H1 (cell line): ENCODE data around the gene ST6GALNAC2. TPM values are rescaled to one million over a fixed set of nuclear protein-coding genes. Genes with fewer than 3 reads are reported as not detected.

Experiments used
- CTCF ChIA-PET: fragments of 300-600 bp; sonication (Branson Sonifier 250); formaldehyde crosslinking; loops from one replicate; lab custom pipeline; 2021; ENCODE audit not compliant: partially characterized antibody; lab: Charles Lee
- POLR2A ChIA-PET: fragments of 300-600 bp; sonication (Branson Sonifier 250); formaldehyde crosslinking; loops from one replicate; lab custom pipeline; 2021; ENCODE audit warnings: inconsistent platforms; ENCODE audit not compliant: partially characterized antibody; lab: Charles Lee
- DNase-seq, 2 experiments: peaks; one replicate each; pipeline versions ENCODE4 v3.0.0 to v3.0.0-alpha.2; 2010 to 2022; ENCODE audit warnings: low spot score in 2 of 2, low read depth in 1 of 2, mixed read lengths in 1 of 2
- FAIRE-seq: peaks from 2 replicates; lab custom pipeline; 2011; peaks lifted over from hg19 to GRCh38; lab: Jason Lieb, UNC
- H2AFZ ChIP-seq: 2 replicates; pipeline ENCODE4 v1.8.1; 2012; ENCODE audit warnings: low read length, inconsistent platforms
- H2AK5ac ChIP-seq: 2 replicates; pipeline ENCODE4 v1.6.1; 2013; ENCODE audit warnings: low read depth, low read length
- H2BK120ac ChIP-seq: replicated peaks from 2 replicates; pipeline ENCODE3; 2013; ENCODE audit warnings: low read depth, low read length, inconsistent platforms
- H2BK12ac ChIP-seq: 2 replicates; pipeline ENCODE4 v1.6.1; 2013; ENCODE audit warnings: low read depth, low read length
- H2BK15ac ChIP-seq: 2 replicates; pipeline ENCODE4 v1.6.1; 2013; ENCODE audit warnings: low read length
- H2BK20ac ChIP-seq: 2 replicates; pipeline ENCODE4 v1.6.1; 2013; ENCODE audit warnings: low read length
- H2BK5ac ChIP-seq: 2 replicates; pipeline ENCODE4 v1.6.1; 2013; ENCODE audit warnings: low read depth, low read length
- H3K14ac ChIP-seq: 2 replicates; pipeline ENCODE4 v1.6.1; 2013; ENCODE audit warnings: inconsistent platforms; ENCODE audit not compliant: insufficient read length
- H3K18ac ChIP-seq: 2 replicates; pipeline ENCODE4 v1.6.1; 2013; ENCODE audit warnings: low read length; ENCODE audit errors: extremely low read depth
- H3K23ac ChIP-seq: 2 replicates; pipeline ENCODE4 v1.6.1; 2013; ENCODE audit warnings: inconsistent platforms; ENCODE audit not compliant: insufficient read length
- H3K23me2 ChIP-seq: 2 replicates; pipeline ENCODE4 v1.6.1; 2013; ENCODE audit warnings: low read depth, low read length
- H3K27ac ChIP-seq: 2 replicates; pipeline ENCODE4 v1.6.1; 2011; ENCODE audit warnings: low read depth, low read length, inconsistent platforms
- H3K27me3 ChIP-seq, 4 experiments: replicated peaks in 1 of 4; 1 replicate in 1 of 4; 2 replicates in 3 of 4; pipeline versions ENCODE4 v1.6.1 to v1.8.1; 2011 to 2013; ENCODE audit warnings: low read length in 3 of 4, mild to moderate bottlenecking in 3 of 4, inconsistent platforms in 2 of 4, mixed read lengths in 2 of 4, moderate library complexity in 1 of 4; ENCODE audit not compliant: control insufficient read depth in 3 of 4, insufficient read depth in 3 of 4; ENCODE audit errors: extremely low read depth in 1 of 4
- H3K36me3 ChIP-seq, 4 experiments: 2 replicates each; pipeline versions ENCODE4 v1.6.1 to v1.8.1; 2011 to 2013; ENCODE audit warnings: mild to moderate bottlenecking in 4 of 4, low read length in 3 of 4, moderate library complexity in 2 of 4, control low read depth in 1 of 4, inconsistent platforms in 1 of 4; ENCODE audit not compliant: insufficient read depth in 4 of 4, control insufficient read depth in 2 of 4
- H3K4ac ChIP-seq: replicated peaks from 2 replicates; pipeline ENCODE3; 2013; ENCODE audit warnings: low read length, low read depth, mixed read lengths, inconsistent platforms; ENCODE audit not compliant: insufficient read length
- H3K4me1 ChIP-seq, 4 experiments: replicated peaks in 1 of 4; 1 replicate in 1 of 4; 2 replicates in 3 of 4; pipeline versions ENCODE4 v1.6.1 to v1.8.1; 2011 to 2013; ENCODE audit warnings: low read length in 3 of 4, inconsistent platforms in 2 of 4, mixed read lengths in 1 of 4; ENCODE audit not compliant: insufficient read depth in 4 of 4, control insufficient read depth in 3 of 4
- H3K4me2 ChIP-seq, 2 experiments: 2 replicates each; pipeline versions ENCODE4 v1.6.1 to v1.8.1; 2011 to 2013; ENCODE audit warnings: low read depth in 2 of 2, low read length in 2 of 2, control low read depth in 1 of 2, inconsistent platforms in 1 of 2, mild to moderate bottlenecking in 1 of 2; ENCODE audit not compliant: insufficient read depth in 1 of 2
- H3K4me3 ChIP-seq, 4 experiments: fragments of 200-600, 300-600 bp in 1 of 4; sonication (generic), shearing (Covaris generic), sonication (Bioruptor Twin) in 1 of 4; 2 replicates each; pipeline versions ENCODE4 v1.5.1 to v1.8.1; 2011 to 2016; ENCODE audit warnings: low read length in 4 of 4, low read depth in 3 of 4, control low read depth in 2 of 4, inconsistent platforms in 2 of 4, mild to moderate bottlenecking in 2 of 4, mixed read lengths in 1 of 4, moderate library complexity in 1 of 4; ENCODE audit not compliant: insufficient read depth in 2 of 4; ENCODE audit errors: extremely low read depth in 1 of 4
- H3K56ac ChIP-seq: replicated peaks from 2 replicates; pipeline ENCODE3; 2013; ENCODE audit warnings: low read depth, mild to moderate bottlenecking, mixed read lengths, low read length, inconsistent platforms; ENCODE audit not compliant: insufficient read length
- H3K79me1 ChIP-seq: 2 replicates; pipeline ENCODE4 v1.6.1; 2013; ENCODE audit warnings: low read depth, low read length, control low read depth
- H3K79me2 ChIP-seq, 2 experiments: 2 replicates each; pipeline versions ENCODE4 v1.6.1 to v1.8.1; 2012 to 2013; ENCODE audit warnings: low read length in 2 of 2, mild to moderate bottlenecking in 2 of 2, inconsistent platforms in 1 of 2; ENCODE audit not compliant: insufficient read depth in 2 of 2, control insufficient read depth in 1 of 2
- H3K9ac ChIP-seq, 4 experiments: replicated peaks in 1 of 4; 1 replicate in 1 of 4; 2 replicates in 3 of 4; pipeline versions ENCODE4 v1.6.1 to v1.8.1; 2011 to 2013; ENCODE audit warnings: low read depth in 3 of 4, low read length in 3 of 4, control low read depth in 2 of 4, mild to moderate bottlenecking in 2 of 4, moderate library complexity in 2 of 4, inconsistent platforms in 1 of 4; ENCODE audit errors: extremely low read depth in 1 of 4
- H3K9me3 ChIP-seq, 2 experiments: 2 replicates each; pipeline versions ENCODE4 v1.6.1 to v1.8.1; 2012 to 2013; ENCODE audit warnings: mild to moderate bottlenecking in 2 of 2, moderate library complexity in 2 of 2, control low read depth in 1 of 2, inconsistent platforms in 1 of 2, low read depth in 1 of 2, low read length in 1 of 2, mixed read lengths in 1 of 2; ENCODE audit not compliant: insufficient read depth in 2 of 2
- H4K20me1 ChIP-seq, 2 experiments: replicated peaks in 1 of 2; 2 replicates each; pipeline versions ENCODE3 to v1.8.1; 2011 to 2013; ENCODE audit warnings: inconsistent platforms in 2 of 2, low read length in 2 of 2, mild to moderate bottlenecking in 1 of 2; ENCODE audit not compliant: insufficient read depth in 2 of 2, control insufficient read depth in 1 of 2
- H4K5ac ChIP-seq: 2 replicates; pipeline ENCODE4 v1.6.1; 2013; ENCODE audit warnings: low read length, low read depth, mixed read lengths, inconsistent platforms; ENCODE audit not compliant: insufficient read length
- H4K8ac ChIP-seq: 2 replicates; pipeline ENCODE4 v1.8.0; 2013; ENCODE audit warnings: mild to moderate bottlenecking, moderate library complexity, low read length, inconsistent platforms; ENCODE audit not compliant: insufficient read depth; ENCODE audit errors: extremely low read depth
- H4K91ac ChIP-seq: replicated peaks from 2 replicates; pipeline ENCODE3; 2013; ENCODE audit warnings: low read length, mixed read lengths, inconsistent platforms; ENCODE audit not compliant: insufficient read length
- WGBS, 2 experiments: shearing (Covaris generic) in 1 of 2; methylation state at CpG; one replicate each; pipeline versions ENCODE4 v1.1.6 to v1.1.7; 2013 to 2015; ENCODE audit warnings: low lambda C conversion rate in 2 of 2, mixed read lengths in 2 of 2, inconsistent platforms in 1 of 2, low coverage in 1 of 2, missing lambda C conversion rate in 1 of 2; ENCODE audit not compliant: insufficient replicate concordance in 2 of 2, insufficient coverage in 1 of 2, insufficient read length in 1 of 2; ENCODE audit errors: extremely low coverage in 1 of 2, missing lambda C conversion rate in 1 of 2; 5-methylcytosine and 5-hydroxymethylcytosine counted together
- polyA plus RNA-seq, 7 experiments: library from polyadenylated mRNA; depleted of rRNA in 3 of 7; stranded (reverse) in 5 of 7; unstranded in 2 of 7; fragments of >200 nt in 5 of 7; fragments of 200-250 nt in 2 of 7; gene quantifications; 1 replicate in 5 of 7; 2 replicates in 1 of 7; 4 replicates in 1 of 7; pipeline versions ENCODE4 v1.2.1 to v1.2.3, GENCODE V29; 2011 to 2013; ENCODE audit warnings: missing spikeins in 2 of 7, mixed read lengths in 2 of 7
- total RNA-seq: library from RNA; stranded (reverse); fragmentation: NEBNext Ultra II Directional; extraction: Animal tissue kit (Norgen Biotek cat#: 25700); gene quantifications from 2 replicates; pipeline ENCODE4 v1.2.1, GENCODE V29; 2021

The ST6GALNAC2 gene
- total and polyA plus RNA-seq, 2 of the 8 experiments (the other 6 are each of a cell fraction or from before 2014, with no cell fraction given) = 0.09 TPM; not detected in 1

DNA sequence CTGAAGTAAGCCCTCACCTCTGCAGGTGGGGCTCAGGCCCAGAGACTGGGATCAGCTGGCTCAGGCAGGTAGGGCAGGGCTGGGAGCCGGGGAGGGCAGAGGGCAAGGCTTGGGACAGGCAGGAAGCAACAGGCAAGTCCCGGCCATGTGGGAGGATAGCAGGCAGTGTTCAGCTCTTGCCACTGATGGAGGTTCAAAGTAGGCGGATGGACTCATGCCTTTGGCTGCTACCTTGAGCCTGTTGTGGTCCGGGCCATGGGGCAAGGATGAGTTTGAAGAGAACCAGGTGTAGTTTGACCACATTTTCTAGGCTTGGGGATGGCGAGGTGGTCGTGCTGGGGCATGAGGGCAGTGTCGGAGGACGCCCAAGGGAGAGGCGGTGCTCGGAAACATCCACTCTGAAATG is 43.1 kb downstream of the ST6GALNAC2 start:
- H4K91ac ChIP-seq = no peak overlapping the region
- no peak for FAIRE-seq

More for the DNA sequence above, 43.1 kb downstream of the ST6GALNAC2 start:
- Histone ChIP-seq H3K36me3 (no peaks in the 10 kb centered on the region), H4K8ac (no peak overlapping the region), H3K23ac (no peak overlapping the region), H3K79me2 (no peaks in the 10 kb centered on the region; a peak in 1 of 4 replicates), H3K23me2 (peaks cover 9% of the 10 kb centered on the region), H3K27me3 (peaks cover 5 to 24% (median 23%) of the 10 kb centered on the region in 4 experiments), H3K4ac (no peak overlapping the region), H3K9ac (no peak overlapping the region), H2BK20ac (no peak overlapping the region), H3K56ac (no peak overlapping the region), H3K18ac (no peak overlapping the region), H3K4me2 (no peak overlapping the region), H2AFZ (no peak overlapping the region), H2BK15ac (no peak overlapping the region), H2BK5ac (0 out of 2 replicates have a peak overlapping the region, but pooled peaks have one; percentile 45), H3K27ac (no peak overlapping the region), H4K20me1 (peaks cover 0 to 2% of the 10 kb centered on the region in 2 experiments), H2BK120ac (no peak overlapping the region), H2AK5ac (no peak overlapping the region), H3K4me3 (no peak overlapping the region), H4K5ac (no peak overlapping the region), H3K9me3 (no peaks in the 10 kb centered on the region), H3K4me1 (peaks cover 0 to 39% (median 19%) of the 10 kb centered on the region in 4 experiments; a peak in 6 of 7 replicates), H2BK12ac (peak overlapping the region; percentile 6; the same call in 1 of the 2 replicates), H3K14ac (no peak overlapping the region), H3K79me1 (no peaks in the 10 kb centered on the region)
- 88% methylated on average over 10 of the region's 10 CpGs; no CpG with 5 or more reads in 1 of the 2 experiments for WGBS, 2 experiments
- ChIA-PET CTCF (interaction anchor here (1.3 to 15.6 kb wide), 5 partner anchors 9 to 35 kb away, joined by 4 to 260 read pairs (median 41); no protein-coding TSS in a partner anchor), POLR2A (interaction anchor here (1.1 to 2.2 kb wide), 4 partner anchors 17 to 158 kb away, joined by 3 to 12 read pairs (median 4); partner anchors contain the start of genes RHBDF2 and SPHK1)
- no peak for DNase-seq
